HepG2 (cell line): ENCODE measurements around the gene SLC25A33. TPM values are rescaled to one million over a fixed set of nuclear protein-coding genes. Genes with fewer than 3 reads are reported as not detected.

Source experiments
- ATAC-seq: fragments of 200-7000 bp; cut with Tn5 transposase; 3 replicates; pipeline ENCODE4 v1.9.1; 2020; ENCODE audit warnings: mild to moderate bottlenecking, moderate library complexity
- BruUV-seq: library from RNA; stranded (reverse); fragments of 400-500 nt; replicated peaks from 2 replicates; lab custom pipeline; 2021; lab: Mats Ljungman, UMichigan
- CTCF ChIA-PET: fragments of 300-600 bp; formaldehyde crosslinking; extraction: SDS; loops from one replicate; lab custom pipeline; 2021; ENCODE audit warnings: low total read pairs, inconsistent platforms, low intra/inter-chr PET ratio; lab: Yijun Ruan, JAX
- POLR2A ChIA-PET: fragments of 350-600 bp; sonication (Branson Sonifier 250); formaldehyde crosslinking; loops from one replicate; lab custom pipeline; 2020; ENCODE audit warnings: antibody characterized with exemption, inconsistent platforms; lab: Yijun Ruan, JAX
- DNase-seq: peaks from one replicate; pipeline ENCODE4 v3.0.0-alpha.2; 2015; ENCODE audit warnings: low spot score
- FAIRE-seq: peaks from 3 replicates; lab custom pipeline; 2011; peaks lifted over from hg19 to GRCh38; lab: Jason Lieb, UNC
- H2AFZ ChIP-seq: one replicate; pipeline ENCODE4 v1.6.1; 2011; ENCODE audit warnings: low read length, inconsistent platforms
- H3K27ac ChIP-seq: fragments of 300-600 bp; 3 replicates; pipeline ENCODE4 v1.8.0; 2011; ENCODE audit warnings: mixed run types, mild to moderate bottlenecking, mixed read lengths, low read length, inconsistent platforms; ENCODE audit not compliant: insufficient read depth; ENCODE audit errors: extremely low read length
- H3K27me3 ChIP-seq, 2 experiments: fragments of 200-600 bp in 1 of 2; 2 replicates in 1 of 2; 3 replicates in 1 of 2; pipeline versions ENCODE4 v1.6.0 to v1.8.0; 2011; ENCODE audit warnings: low read length in 2 of 2, mild to moderate bottlenecking in 2 of 2, moderate library complexity in 2 of 2, inconsistent platforms in 1 of 2; ENCODE audit not compliant: insufficient read depth in 2 of 2, control insufficient read depth in 1 of 2
- H3K36me3 ChIP-seq, 2 experiments: fragments of 200-600 bp in 1 of 2; replicated peaks in 1 of 2; 2 replicates in 1 of 2; 3 replicates in 1 of 2; pipeline versions ENCODE4 v1.5.1 to v1.8.0; 2011; ENCODE audit warnings: low read length in 2 of 2, inconsistent platforms in 1 of 2; ENCODE audit not compliant: insufficient read depth in 2 of 2, control insufficient read depth in 1 of 2
- H3K4me1 ChIP-seq: 2 replicates; pipeline ENCODE4 v1.5.1; 2012; ENCODE audit warnings: low read length, inconsistent platforms; ENCODE audit not compliant: insufficient read depth
- H3K4me2 ChIP-seq: 2 replicates; pipeline ENCODE4 v1.6.0; 2011; ENCODE audit warnings: low read depth, low read length, inconsistent platforms
- H3K4me3 ChIP-seq, 3 experiments: fragments of 200-600 bp in 1 of 3; sonication (generic), shearing (Covaris generic) in 1 of 3; replicated peaks in 1 of 3; 2 replicates each; pipeline ENCODE4 v1.5.1; 2011 to 2016; ENCODE audit warnings: low read length in 3 of 3, inconsistent platforms in 2 of 3, low read depth in 2 of 3, mild to moderate bottlenecking in 2 of 3, control low read depth in 1 of 3, mixed read lengths in 1 of 3; ENCODE audit not compliant: insufficient read depth in 1 of 3
- H3K79me2 ChIP-seq: one replicate; pipeline ENCODE4 v1.6.1; 2011; ENCODE audit warnings: low read length, inconsistent platforms; ENCODE audit not compliant: insufficient read depth
- H3K9ac ChIP-seq: 2 replicates; pipeline ENCODE4 v1.6.0; 2011; ENCODE audit warnings: mild to moderate bottlenecking, low read depth, low read length, inconsistent platforms; ENCODE audit not compliant: insufficient read depth
- H3K9me3 ChIP-seq: 2 replicates; pipeline ENCODE4 v1.5.1; 2012; ENCODE audit warnings: mild to moderate bottlenecking, low read length
- H4K20me1 ChIP-seq: 2 replicates; pipeline ENCODE4 v1.6.0; 2011; ENCODE audit warnings: inconsistent platforms, mild to moderate bottlenecking, low read length, moderate library complexity; ENCODE audit not compliant: insufficient read depth
- BHLHE40 ChIP-seq: IDR thresholded peaks from 2 replicates; pipeline ENCODE4 v1.6.1; 2011; ENCODE audit warnings: low read length, improper control_type of control experiment
- PATZ1 ChIP-seq: sonication (generic); formaldehyde crosslinking; IDR thresholded peaks from 2 replicates; pipeline ENCODE4 v1.4.0; 2020; ENCODE audit warnings: missing genetic modification reagents
- ZNF232 ChIP-seq: sonication (generic); formaldehyde crosslinking; IDR thresholded peaks from 2 replicates; pipeline ENCODE4 v1.4.0; 2020; ENCODE audit warnings: missing genetic modification reagents, borderline replicate concordance
- WGBS: methylation state at CpG from one replicate; pipeline ENCODE4 v1.1.6; 2017; ENCODE audit warnings: low lambda C conversion rate; 5-methylcytosine and 5-hydroxymethylcytosine counted together
- in situ Hi-C: cut with HindIII; loops from 2 replicates; pipeline ENCODE4 v1.10.0; 2017; ENCODE audit warnings: low pct_unique_long_range_greater_than_20kb; ENCODE audit not compliant: extremely low pct_ligation_motif_present
- intact Hi-C: fragments of 100-400 bp; cut with micrococcal nuclease; formaldehyde crosslinking; loops from one replicate; pipeline ENCODE4 v1.10.0; 2022; ENCODE audit not compliant: unreplicated experiment
- polyA plus RNA-seq, 8 experiments: library from polyadenylated mRNA; depleted of rRNA in 3 of 8; stranded (reverse) in 7 of 8; unstranded in 1 of 8; fragments of >200 nt; fragmentation: Illumina TruSeq in 4 of 8; extraction: Trizol in 4 of 8; gene quantifications; 2 replicates each; pipeline versions ENCODE4 v1.2.1 to v1.2.3, GENCODE V29; 2011 to 2016; ENCODE audit warnings: low read depth in 4 of 8, missing spikeins in 1 of 8, mixed read lengths in 1 of 8; ENCODE audit not compliant: insufficient read depth in 1 of 8
- total RNA-seq, 5 experiments: library from RNA; depleted of rRNA; stranded (reverse); fragments of >200 nt; fragmentation: Illumina TruSeq; extraction: Trizol; gene quantifications; 2 replicates each; pipeline ENCODE4 v1.2.3, GENCODE V29; 2016; ENCODE audit warnings: low read depth in 1 of 5

Gene SLC25A33
- total and polyA plus RNA-seq, 2 of the 13 experiments (the other 11 are each of a cell fraction or from before 2014, with no cell fraction given): 15.4 to 50.3 TPM

- Histone ChIP-seq H3K27ac (no peak overlapping the region), H3K9ac (0 out of 2 replicates have a peak overlapping the region, but pooled peaks have one; percentile 24), H3K79me2 (peaks cover 59% of the 10 kb centered on the region), H3K27me3 (no peaks in the 10 kb centered on the region), H4K20me1 (peaks cover 27% of the 10 kb centered on the region), H3K4me2 (no peak overlapping the region), H3K4me3 (no peak overlapping the region; a peak in 1 of 6 replicates), H3K9me3 (no peaks in the 10 kb centered on the region), H3K4me1 (peaks cover 56% of the 10 kb centered on the region), H3K36me3 (peaks cover 1 to 9% of the 10 kb centered on the region in 2 experiments; a peak in 3 of 5 replicates), H2AFZ (no peak overlapping the region)
- 96% methylated on average over 19 of the region's 22 CpGs for WGBS
- ChIA-PET POLR2A (interaction anchor here (0.8 kb wide), 1 partner anchor 96 kb away, joined by 3 read pairs; no protein-coding TSS in a partner anchor), CTCF (no interaction called here)
- no peak for TF ChIP-seq PATZ1 (CRISPR knock-in tag)
- in situ Hi-C loops (no loop called here), intact Hi-C loops (no loop called here)
- DNase-seq (no peak), FAIRE-seq (no peak), ATAC-seq (no peak)
- no TSS peak for BruUV-seq
These were observed 52.6 kb downstream of the SLC25A33 start for GRCh38 chr1:9591669-9592509.

GRCh38 chr1:9592510-9593075 is 53.3 kb downstream of the SLC25A33 start:
- in situ Hi-C loops: no loop called here
- CTCF ChIA-PET: no interaction called here

More at GRCh38 chr1:9592510-9593075, 53.3 kb downstream of the SLC25A33 start:
- peak overlapping the region; percentile 63 for H3K27ac ChIP-seq
- H3K9me3 ChIP-seq: no peaks in the 10 kb centered on the region
- TF ChIP-seq ZNF232 (CRISPR knock-in tag) (0 out of 2 replicates have a peak, but pooled peaks have one; percentile 13), BHLHE40 (no peak)
- ATAC-seq (no peak), DNase-seq (no peak), FAIRE-seq (no peak)
- H2AFZ ChIP-seq: no peak overlapping the region
- H3K4me1 ChIP-seq: peaks cover 56% of the 10 kb centered on the region
- WGBS: 95% methylated on average over 8 of the region's 16 CpGs
- peaks cover 59% of the 10 kb centered on the region for H3K79me2 ChIP-seq
- POLR2A ChIA-PET: interaction anchor here (0.8 to 1.2 kb wide), 2 partner anchors 59 to 97 kb away, joined by 3 read pairs; no protein-coding TSS in a partner anchor
- intact Hi-C loops: no loop called here
- H3K4me2 ChIP-seq: peak overlapping the region; percentile 62; the same call in 1 of the 2 replicates
- BruUV-seq: no TSS peak
- no peaks in the 10 kb centered on the region for H3K27me3 ChIP-seq
- peaks cover 3 to 16% of the 10 kb centered on the region in 2 experiments; a peak in 4 of 5 replicates for H3K36me3 ChIP-seq
- H3K4me3 ChIP-seq: peak overlapping the region in 1 of 3 experiments; percentile 39; a peak in 1 of 6 replicates
- peak overlapping the region; percentile 24; the same call in 1 of the 2 replicates for H3K9ac ChIP-seq
- H4K20me1 ChIP-seq: peaks cover 27% of the 10 kb centered on the region
